ENCODE data around the gene SMAD5. TPM values are rescaled to one million over a fixed set of nuclear protein-coding genes. Genes with fewer than 3 reads are reported as not detected.

The SMAD5 gene
- total and polyA plus RNA-seq, 2 experiments from 2014 or later: 34.4 to 68.8 TPM

GRCh38 chr5:136153581-136154236, 21.1 kb downstream of the SMAD5 start:
- peaks cover 98% of the 10 kb centered on the region for H3K79me2 ChIP-seq
- no peaks in the 10 kb centered on the region for H3K9me2 ChIP-seq (replicated peaks; ENCODE audit: insufficient read depth)
- no peak overlapping the region for H2AFZ ChIP-seq
- H3K27me3 ChIP-seq: no peaks in the 10 kb centered on the region
- H3K9me3 ChIP-seq (ENCODE audit: low read depth): no peaks in the 10 kb centered on the region
- peaks cover 13% of the 10 kb centered on the region for H3K4me1 ChIP-seq (ENCODE audit: insufficient read depth)
- peaks cover 58% of the 10 kb centered on the region for H4K20me1 ChIP-seq (ENCODE audit: insufficient read depth, poor library complexity, severe bottlenecking)
- no peak overlapping the region for H3K4me2 ChIP-seq
- no peaks in the 10 kb centered on the region for H3K36me3 ChIP-seq (replicated peaks; ENCODE audit: insufficient read depth, low read depth)
- H3K4me3 ChIP-seq: no peak overlapping the region
- no peak overlapping the region for H3K27ac ChIP-seq
- TF ChIP-seq EZH2 (IDR thresholded peaks at IDR 0.05; ENCODE audit: borderline replicate concordance) (no peak), EZH2phosphoT487 (IDR thresholded peaks at IDR 0.05; ENCODE audit: low read depth, severe bottlenecking, unreplicated experiment) (no peak)
- TF ChIP-seq, protein P1, sequence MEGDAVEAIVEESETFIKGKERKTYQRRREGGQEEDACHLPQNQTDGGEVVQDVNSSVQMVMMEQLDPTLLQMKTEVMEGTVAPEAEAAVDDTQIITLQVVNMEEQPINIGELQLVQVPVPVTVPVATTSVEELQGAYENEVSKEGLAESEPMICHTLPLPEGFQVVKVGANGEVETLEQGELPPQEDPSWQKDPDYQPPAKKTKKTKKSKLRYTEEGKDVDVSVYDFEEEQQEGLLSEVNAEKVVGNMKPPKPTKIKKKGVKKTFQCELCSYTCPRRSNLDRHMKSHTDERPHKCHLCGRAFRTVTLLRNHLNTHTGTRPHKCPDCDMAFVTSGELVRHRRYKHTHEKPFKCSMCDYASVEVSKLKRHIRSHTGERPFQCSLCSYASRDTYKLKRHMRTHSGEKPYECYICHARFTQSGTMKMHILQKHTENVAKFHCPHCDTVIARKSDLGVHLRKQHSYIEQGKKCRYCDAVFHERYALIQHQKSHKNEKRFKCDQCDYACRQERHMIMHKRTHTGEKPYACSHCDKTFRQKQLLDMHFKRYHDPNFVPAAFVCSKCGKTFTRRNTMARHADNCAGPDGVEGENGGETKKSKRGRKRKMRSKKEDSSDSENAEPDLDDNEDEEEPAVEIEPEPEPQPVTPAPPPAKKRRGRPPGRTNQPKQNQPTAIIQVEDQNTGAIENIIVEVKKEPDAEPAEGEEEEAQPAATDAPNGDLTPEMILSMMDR (IDR thresholded peaks at IDR 0.05; ENCODE audit: poor library complexity): no peak
- no peak for DNase-seq (ENCODE audit: low spot score)
- WGBS (ENCODE audit: low lambda C conversion rate, missing lambda C conversion rate): 97% methylated on average over 11 of the region's 11 CpGs

DNA sequence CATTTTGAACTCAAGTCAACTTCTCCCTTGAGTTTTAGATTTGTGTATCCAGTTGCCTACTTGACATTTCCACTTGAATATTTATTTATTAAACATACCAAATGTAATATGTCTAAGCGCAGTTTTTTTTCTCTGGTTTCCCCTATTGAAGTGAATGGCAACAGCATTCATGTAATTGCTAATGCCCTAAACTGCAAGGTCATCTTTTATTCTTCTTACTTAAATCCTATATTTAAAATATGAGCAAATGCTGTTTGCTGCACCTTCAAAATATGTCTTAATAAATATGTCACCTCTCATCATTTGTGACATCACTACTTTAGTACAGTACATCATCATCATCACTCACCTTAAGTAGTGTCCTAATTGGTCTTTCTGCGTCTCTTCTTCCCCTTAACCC, 22.4 kb downstream of the SMAD5 start:
- no peaks in the 10 kb centered on the region for H3K36me3 ChIP-seq (replicated peaks; ENCODE audit: insufficient read depth, low read depth)
- H3K27ac ChIP-seq: no peak overlapping the region
- TF ChIP-seq, protein P1 (IDR thresholded peaks at IDR 0.05; ENCODE audit: poor library complexity): no peak
- no peak for TF ChIP-seq EZH2 (IDR thresholded peaks at IDR 0.05; ENCODE audit: borderline replicate concordance)
- TF ChIP-seq EZH2phosphoT487 (IDR thresholded peaks at IDR 0.05; ENCODE audit: low read depth, severe bottlenecking, unreplicated experiment): no peak
- H3K9me3 ChIP-seq (ENCODE audit: low read depth): no peaks in the 10 kb centered on the region
- WGBS (ENCODE audit: low lambda C conversion rate, missing lambda C conversion rate): 95% methylated on average over 2 of the region's 2 CpGs
- H3K4me2 ChIP-seq: no peak overlapping the region
- H3K9me2 ChIP-seq (replicated peaks; ENCODE audit: insufficient read depth): no peaks in the 10 kb centered on the region
- peaks cover 100% of the 10 kb centered on the region for H3K79me2 ChIP-seq
- H3K4me1 ChIP-seq (ENCODE audit: insufficient read depth): peaks cover 7% of the 10 kb centered on the region
- no peaks in the 10 kb centered on the region for H3K27me3 ChIP-seq
- peaks cover 57% of the 10 kb centered on the region for H4K20me1 ChIP-seq (ENCODE audit: insufficient read depth, poor library complexity, severe bottlenecking)
- no peak overlapping the region for H3K4me3 ChIP-seq
- no peak for DNase-seq (ENCODE audit: low spot score)
- no peak overlapping the region for H2AFZ ChIP-seq

DNA sequence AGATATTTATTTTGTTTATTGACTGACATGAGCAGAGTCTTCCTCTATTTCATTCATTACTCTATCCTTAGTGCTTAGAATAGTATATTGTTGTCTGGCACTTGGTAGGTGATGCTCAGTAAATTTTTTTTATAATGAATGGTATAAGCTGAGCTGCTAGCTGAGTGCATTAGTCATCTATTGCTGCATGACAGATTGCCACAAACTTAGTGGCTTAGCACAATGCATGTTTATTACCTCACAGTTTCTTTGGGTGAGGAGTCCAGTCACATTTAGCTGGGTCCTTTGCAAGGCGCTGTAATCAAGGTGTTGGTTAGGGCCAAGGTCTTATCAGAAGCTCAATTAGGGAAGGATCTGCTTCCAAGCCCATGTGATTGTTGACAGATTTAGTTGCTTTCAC, 23.1 kb downstream of the SMAD5 start:
- Histone ChIP-seq H3K36me3 (replicated peaks; ENCODE audit: insufficient read depth, low read depth) (no peaks in the 10 kb centered on the region), H3K4me2 (no peak overlapping the region), H3K4me1 (ENCODE audit: insufficient read depth) (no peaks in the 10 kb centered on the region), H4K20me1 (ENCODE audit: insufficient read depth, poor library complexity, severe bottlenecking) (peaks cover 56% of the 10 kb centered on the region), H3K9me3 (ENCODE audit: low read depth) (no peaks in the 10 kb centered on the region), H3K27ac (no peak overlapping the region), H3K4me3 (no peak overlapping the region), H3K27me3 (no peaks in the 10 kb centered on the region), H2AFZ (no peak overlapping the region), H3K79me2 (peaks cover 99% of the 10 kb centered on the region), H3K9me2 (replicated peaks; ENCODE audit: insufficient read depth) (no peaks in the 10 kb centered on the region)
- 88% methylated on average over 1 of the region's 1 CpG for WGBS (ENCODE audit: low lambda C conversion rate, missing lambda C conversion rate)
- TF ChIP-seq, protein P1 (IDR thresholded peaks at IDR 0.05; ENCODE audit: poor library complexity): no peak
- TF ChIP-seq EZH2phosphoT487 (IDR thresholded peaks at IDR 0.05; ENCODE audit: low read depth, severe bottlenecking, unreplicated experiment) (no peak), EZH2 (IDR thresholded peaks at IDR 0.05; ENCODE audit: borderline replicate concordance) (no peak)
- no peak for DNase-seq (ENCODE audit: low spot score)
